Activated naive CD8-positive, alpha-beta T cell treated with anti-CD3 and anti-CD28 coated beads, Interleukin-2, amount 50 U/mL, for 16 hours (primary cell): ENCODE measurements around the gene RNF144A.

Experiments used
- DNase-seq: peaks from one replicate; pipeline ENCODE4 v3.0.0-alpha.2; 2020; ENCODE audit warnings: low read depth, low spot score

The RNF144A gene

GRCh38 chr2:7007488-7007845 is 90.3 kb downstream of the RNF144A start:
- DNase-seq: no peak

GRCh38 chr2:7007846-7008741 is 90.9 kb downstream of the RNF144A start:
- DNase-seq: no peak

GRCh38 chr2:7009207-7009911 is 92.1 kb downstream of the RNF144A start:
- DNase-seq: no peak

GRCh38 chr2:7010391-7011054 is 93.3 kb downstream of the RNF144A start:
- no peak for DNase-seq

DNA sequence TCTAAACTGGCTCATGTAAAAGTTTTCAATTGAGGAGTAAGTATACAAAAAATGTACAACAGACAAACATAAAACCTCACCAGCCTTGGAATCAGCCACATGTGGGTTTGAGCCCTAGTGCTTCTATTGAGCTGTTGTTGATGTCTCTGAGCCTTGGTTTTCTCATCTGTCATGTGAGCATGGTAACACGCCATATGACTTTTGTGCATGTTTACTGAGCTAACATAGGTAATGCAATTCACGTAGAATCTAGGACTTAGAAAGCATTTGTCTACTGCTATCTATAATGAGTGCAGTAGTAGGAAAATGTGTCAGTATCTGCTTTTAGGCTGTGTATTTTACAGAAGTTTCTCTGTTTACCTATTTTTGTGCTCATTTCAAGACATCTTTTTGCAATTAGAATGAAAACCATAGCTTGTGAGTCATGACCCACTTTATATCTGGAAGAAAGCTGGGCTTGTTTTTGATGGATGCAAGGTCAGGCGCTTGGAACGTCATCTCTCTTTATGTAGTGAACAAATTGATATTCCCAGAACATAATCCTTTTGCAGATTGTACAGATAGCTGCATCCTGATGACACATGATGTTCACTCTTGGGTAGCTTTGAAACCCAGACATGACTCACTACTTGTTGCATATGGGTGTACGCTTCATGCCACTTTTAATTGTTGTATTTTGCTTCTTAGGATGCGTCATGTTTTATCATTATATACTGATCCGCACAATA is 94.3 kb downstream of the RNF144A start:
- DNase-seq: no peak

- no peak for DNase-seq
These were observed 95.0 kb downstream of the RNF144A start for GRCh38 chr2:7012141-7012764.

GRCh38 chr2:7013471-7014160 is 96.4 kb downstream of the RNF144A start:
- no peak for DNase-seq

DNA sequence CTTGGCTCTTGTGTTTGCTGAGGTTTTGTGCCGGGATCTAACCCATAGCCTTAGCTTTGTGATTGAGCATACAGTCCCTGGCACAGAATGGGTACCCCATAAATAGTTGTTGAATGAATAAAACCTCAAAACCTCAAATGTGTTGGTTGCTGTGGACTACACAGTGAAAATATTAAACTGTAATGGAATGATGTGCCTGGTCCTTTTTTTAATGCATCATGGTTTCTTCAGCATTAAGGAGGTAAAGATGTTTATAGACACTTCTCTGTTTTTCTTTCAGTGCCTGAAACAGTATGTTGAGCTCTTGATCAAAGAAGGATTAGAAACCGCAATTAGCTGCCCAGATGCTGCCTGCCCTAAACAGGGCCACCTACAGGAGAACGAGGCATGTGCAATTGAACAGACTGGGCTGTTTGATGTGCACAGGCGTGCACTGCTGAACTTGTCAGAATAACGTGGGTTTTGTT is 97.0 kb downstream of the RNF144A start:
- DNase-seq: no peak

DNA sequence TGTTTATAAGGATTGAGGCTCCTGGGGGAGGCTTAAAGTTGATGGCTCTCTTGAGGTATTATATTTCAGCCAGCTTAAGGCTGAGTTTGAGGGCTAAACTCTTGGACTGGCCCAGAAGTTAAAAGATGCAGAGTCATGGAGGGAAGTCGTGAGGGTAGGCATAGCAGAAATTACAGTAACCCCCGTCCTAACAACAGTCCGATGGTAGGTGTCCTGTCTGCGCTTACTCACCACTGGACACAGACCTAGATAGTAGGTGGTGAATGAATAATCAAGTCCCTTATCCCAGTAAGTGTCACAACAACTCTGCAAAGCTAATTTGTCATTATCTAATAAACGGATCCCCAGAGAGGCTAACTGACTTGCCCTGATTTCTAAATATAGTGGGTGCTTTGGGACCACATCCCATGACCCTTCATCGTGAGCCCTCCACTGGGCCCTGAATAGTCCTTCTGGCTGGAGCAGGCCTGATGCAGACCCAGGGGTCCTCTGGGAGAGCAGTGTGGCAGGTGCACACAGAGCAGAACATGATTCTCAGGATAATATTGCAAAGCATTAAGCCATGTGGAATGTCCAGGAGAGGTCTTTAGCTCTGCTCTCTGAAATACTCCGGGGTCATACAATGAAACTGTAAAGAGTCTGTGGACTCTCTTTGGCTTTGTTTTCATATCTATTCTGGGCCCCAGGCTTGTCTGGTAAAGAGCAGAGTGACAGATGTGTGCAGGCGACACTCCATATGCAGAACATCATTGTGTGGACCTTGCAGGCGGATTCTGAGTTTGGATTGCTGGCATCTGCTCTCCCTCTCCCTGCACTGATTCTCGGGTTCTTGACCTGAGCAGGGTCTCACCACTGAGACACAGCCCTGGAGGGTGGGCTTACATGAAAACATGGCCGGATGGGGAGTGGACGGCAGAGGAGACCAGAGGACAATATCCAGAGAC is 98.1 kb downstream of the RNF144A start:
- DNase-seq: no peak

DNA sequence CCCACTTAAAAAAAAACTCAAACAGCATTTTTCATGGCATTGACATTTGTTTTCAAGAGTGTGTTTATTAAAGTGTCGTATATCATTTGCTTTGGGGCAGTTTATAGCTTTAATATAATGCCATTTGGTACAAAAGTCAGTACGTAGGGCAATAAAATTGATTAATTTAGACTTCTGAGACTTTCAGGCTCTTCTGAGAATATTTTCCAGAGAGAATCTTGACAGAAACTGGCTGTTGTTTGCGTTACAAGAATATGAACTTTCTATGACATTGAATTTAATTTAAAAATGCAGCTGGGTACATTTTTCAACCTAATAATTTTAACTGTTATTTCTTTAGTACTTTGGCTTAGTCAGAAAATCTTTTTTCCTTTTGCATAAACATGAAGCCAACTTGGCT is 98.9 kb downstream of the RNF144A start:
- no peak for DNase-seq

- no peak for DNase-seq
These were observed 99.5 kb downstream of the RNF144A start for GRCh38 chr2:7016601-7017211.

DNA sequence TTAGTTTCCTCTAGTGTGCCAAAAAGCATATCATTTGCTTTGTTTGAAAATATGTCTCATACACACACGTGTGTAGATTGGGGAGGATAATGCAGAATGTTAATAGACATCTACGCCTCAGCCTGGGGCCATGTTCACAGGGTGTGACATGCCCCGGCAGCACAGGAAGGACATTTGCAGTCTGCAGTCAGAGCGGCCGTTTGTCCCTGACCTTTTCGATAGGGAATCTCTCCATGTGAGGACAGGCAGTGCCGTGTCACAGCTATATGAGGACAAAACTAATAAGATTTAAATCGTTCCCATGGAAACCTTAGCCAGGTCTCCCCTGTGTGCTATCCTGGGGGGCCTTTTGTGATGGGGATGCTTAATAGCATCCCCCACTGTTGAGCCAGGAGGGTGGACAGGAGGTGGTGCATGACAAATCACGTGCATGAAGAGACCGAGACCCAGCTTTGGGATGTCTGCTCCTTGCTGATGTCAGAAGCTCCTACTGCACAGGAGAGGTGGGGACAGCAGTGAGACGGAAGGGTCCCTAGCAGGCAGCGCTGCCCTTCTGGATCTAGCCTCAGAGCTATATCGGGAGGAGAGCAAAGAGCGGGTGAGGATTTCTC is 100.6 kb downstream of the RNF144A start:
- no peak for DNase-seq

DNA sequence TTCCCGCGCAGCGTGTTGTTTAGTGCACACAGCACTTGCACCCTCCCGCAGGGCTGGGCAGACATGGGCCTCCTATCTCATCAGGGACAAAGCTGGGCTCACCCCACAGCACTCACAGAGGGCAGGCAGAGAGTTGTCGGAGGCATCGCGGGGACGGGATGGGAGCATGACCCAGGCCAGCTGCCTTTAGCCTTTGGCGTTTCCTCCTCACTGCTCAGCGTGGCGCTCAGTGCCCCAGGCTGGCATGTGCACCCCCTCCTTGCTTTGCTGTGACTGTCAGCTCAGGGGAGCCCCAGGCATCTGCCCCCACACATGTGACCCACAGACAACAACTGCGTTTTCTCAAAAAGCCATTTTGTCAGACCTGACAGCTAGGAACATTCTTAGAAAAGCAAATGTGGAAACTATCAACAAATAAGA is 101.1 kb downstream of the RNF144A start:
- DNase-seq: no peak

GRCh38 chr2:7018767-7019166 is 101.6 kb downstream of the RNF144A start:
- DNase-seq: no peak

- no peak for DNase-seq
These were observed 102.0 kb downstream of the RNF144A start for GRCh38 chr2:7019191-7019590.

DNA sequence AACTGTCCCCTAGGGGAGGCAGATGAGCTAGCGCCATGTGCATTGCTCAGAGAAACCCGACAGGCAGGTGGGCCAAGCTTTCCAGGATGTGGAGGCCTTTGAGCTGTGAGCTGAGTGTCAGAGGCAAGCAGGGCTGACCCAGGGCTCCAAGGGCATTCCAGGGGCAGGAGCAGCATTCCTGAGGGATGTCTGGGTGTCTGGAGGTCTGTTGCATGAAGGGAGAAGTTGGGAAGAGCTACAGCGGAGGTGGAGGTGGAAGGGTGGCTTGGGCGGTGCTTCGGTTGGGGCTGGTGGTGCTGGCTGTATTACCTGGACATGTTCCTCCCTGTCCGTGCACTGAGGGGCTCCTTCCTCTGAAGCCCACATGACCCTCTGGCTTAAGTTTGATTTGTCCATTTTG is 102.8 kb downstream of the RNF144A start:
- DNase-seq: no peak

DNA sequence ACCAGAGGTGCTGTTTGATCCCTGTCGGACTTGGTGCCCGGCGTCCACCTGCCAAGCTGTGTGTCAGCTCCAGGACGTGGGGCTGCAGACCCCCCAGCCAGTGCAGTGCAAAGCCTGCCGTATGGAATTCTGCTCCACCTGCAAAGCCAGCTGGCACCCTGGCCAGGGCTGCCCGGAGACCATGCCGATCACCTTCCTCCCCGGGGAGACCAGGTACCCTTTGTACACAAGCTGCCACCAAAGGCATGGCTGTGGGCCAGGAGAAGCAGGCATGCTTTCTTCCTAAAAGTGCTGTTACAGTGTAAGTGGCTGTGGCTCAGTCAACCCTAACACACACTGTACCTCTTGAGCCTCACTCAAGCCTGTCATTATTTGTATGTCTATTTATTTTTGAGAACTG is 103.3 kb downstream of the RNF144A start:
- DNase-seq: no peak

DNA sequence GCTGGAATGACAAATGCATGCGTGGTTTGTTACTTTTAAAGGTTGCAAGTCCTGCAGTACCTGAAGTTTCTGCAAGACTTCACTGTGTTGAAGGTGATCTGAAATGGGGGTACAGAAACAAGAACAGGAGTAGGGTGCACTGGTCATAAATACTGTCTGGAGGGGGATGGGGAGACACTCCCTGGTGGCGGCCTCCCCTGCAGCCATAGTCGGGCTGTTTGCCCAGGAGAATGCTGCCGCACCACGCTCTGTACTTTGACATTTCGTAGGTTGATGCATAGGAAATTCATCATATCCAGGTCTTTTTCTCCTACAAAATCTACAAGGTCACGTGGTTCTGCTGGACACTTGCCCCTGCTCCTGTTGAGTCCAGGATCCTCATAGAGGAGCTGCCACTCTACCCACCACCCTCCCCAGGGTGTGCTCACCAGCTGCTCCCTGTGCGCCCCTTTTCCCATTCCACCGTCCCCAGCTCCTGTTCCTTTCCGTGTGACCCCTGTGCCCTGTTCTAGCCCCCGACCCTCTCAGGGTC is 103.8 kb downstream of the RNF144A start:
- no peak for DNase-seq
